HG02970 (cell line): ENCODE data around the gene PGAM4.
"Not testable (repeated sequence)": the region's sequence is repeated elsewhere in the genome, so short reads cannot be mapped to it uniquely, and the experiment has no call there.

Source experiments
- ATAC-seq: cut with Tn5 transposase; IDR thresholded peaks from one replicate; pipeline ENCODE4 v1.9.1; 2021; ENCODE audit warnings: mild to moderate bottlenecking, moderate library complexity, moderate number of reproducible peaks; ENCODE audit not compliant: unreplicated experiment, low FRiP score

Gene PGAM4

DNA sequence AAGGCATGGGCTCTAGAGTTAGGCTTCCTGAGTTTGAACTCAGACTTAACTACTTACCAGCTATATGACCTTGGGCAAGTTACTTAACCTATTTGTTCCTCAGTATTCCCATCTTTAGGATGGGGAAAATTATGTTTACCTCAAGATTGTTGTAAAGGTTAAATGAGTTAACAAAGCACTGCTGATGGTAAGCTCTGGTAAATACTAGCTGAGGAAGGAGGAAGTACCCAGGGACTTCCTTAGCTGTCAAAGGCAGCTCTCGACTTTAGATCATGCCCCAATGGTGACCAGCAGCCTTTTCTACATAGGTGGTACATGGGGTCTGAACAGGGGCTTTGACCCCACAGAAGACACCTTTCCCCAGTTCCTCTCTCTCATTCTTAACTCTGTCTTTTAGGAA is 38.9 kb downstream of the PGAM4 start:
- no peak for ATAC-seq

DNA sequence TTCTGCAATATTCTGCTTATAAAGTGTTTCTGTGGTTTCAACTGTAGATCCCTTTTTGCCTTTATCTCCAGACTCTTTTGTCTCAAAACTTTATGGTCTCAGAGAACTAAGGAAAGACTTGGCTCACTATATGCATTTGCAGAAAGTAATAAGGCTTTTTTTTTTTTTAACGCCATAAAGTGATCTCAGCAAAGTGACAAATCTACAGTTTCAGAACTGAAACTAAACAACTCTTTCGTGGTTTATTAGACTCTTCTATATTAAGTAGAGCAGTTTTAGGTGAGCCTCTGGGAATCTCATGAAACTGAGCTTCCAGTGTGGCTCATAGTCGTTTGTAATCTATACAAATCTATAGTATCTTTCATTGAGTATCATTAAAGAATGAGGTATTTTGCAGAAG is 43.7 kb downstream of the PGAM4 start:
- ATAC-seq, result no peak

DNA sequence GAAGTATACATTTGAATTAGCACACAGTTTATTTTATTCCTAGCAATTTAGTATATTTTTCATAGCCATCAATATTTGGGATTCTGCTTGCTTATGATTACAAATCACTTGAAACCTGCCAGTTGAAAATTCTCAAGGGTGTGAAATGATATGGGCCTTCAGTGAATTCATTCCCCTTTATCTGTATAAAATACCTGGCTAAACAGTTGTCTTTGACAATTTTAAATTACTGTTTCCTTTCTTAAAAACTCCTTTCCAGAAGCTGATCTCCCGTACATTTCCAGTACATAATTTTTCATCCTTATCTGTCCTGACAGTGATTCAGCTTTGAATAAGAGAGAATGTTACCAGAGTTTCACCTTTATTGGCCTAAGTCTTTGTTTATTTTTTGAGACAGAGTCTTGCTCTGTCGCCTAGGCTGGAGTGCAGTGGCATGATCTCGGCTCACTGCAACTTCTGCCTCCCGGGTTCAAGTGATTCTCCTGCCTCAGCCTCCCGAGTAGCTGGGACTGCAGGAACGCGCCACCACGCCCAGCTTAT is 45.0 kb downstream of the PGAM4 start:
- ATAC-seq, result no peak

DNA sequence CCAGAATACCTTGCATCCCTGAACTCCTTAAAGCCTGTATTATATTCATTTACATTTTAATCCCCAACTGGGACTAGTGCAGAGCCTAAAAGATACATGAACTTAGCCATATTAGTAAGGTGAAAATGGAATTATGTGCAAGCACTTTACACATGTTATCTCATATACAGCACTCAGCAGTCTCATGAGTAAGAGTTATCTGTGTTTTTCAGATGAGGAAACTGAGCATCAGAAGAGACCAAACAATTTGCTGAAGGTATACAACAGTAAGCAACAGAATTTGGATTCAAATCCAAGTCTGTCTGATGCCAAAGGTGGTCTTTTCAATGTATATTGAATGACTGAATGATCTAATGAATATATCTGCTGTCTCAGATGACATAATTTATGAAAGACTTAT is 46.7 kb downstream of the PGAM4 start:
- ATAC-seq, result no peak

DNA sequence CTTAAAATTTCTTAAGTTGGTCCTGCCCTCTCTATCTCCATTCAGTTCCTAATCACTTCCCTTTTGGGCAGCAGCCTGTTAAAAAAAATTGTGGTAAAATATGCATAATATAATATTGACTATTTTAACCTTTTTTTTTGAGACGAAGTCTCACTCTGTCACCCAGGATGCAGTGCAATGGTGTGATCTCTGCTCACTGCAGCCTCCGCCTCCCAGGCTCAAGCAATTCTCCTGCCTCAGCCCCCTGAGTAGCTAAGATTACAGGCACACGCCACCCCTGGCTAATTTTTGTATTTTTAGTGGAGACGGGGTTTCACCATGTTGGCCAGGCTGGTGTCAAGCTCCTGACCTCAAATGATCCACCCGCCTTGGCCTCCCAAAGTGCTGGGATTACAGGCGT is 50.1 kb downstream of the PGAM4 start:
- ATAC-seq, result not testable (repeated sequence)

DNA sequence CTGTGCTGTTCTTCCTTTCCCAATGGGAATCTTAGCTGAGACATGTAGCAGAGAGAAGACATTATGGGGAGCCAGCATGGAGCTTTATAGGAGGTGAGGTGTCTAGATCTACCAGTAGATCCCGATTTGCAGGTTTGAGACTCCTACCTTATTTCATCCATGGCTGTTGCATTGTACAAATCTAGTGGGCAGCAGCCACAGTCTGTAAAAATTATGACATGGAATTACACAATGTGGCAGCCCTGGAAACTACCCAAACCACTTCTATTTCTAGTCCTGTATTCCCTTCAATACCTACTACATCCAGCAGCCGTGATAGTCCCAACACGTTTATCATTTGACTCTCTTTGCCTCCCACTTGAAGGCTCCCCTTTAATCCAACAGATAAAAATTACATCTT is 50.9 kb downstream of the PGAM4 start:
- ATAC-seq, result no peak
